ACHN (cell line): ENCODE data around the gene PRDM13.
"Not testable (repeated sequence)": the region's sequence is repeated elsewhere in the genome, so short reads cannot be mapped to it uniquely, and the experiment has no call there.

Source experiments
- DNase-seq: peaks from one replicate; pipeline ENCODE4 v3.0.0-alpha.2; 2015
- in situ Hi-C: cut with HindIII; loops from 2 replicates; pipeline ENCODE4 v1.10.0; 2017; ENCODE audit warnings: low sequenced_read_pairs, low pct_ligation_motif_present, low pct_unique_long_range_greater_than_20kb

The PRDM13 gene

GRCh38 chr6:99614430-99615186 lies 8.0 kb downstream of the PRDM13 start:
- no peak for DNase-seq
- in situ Hi-C loops: loop anchor here (25.0 kb wide), 1 partner anchor 123 kb away; no protein-coding TSS in a partner anchor

DNA sequence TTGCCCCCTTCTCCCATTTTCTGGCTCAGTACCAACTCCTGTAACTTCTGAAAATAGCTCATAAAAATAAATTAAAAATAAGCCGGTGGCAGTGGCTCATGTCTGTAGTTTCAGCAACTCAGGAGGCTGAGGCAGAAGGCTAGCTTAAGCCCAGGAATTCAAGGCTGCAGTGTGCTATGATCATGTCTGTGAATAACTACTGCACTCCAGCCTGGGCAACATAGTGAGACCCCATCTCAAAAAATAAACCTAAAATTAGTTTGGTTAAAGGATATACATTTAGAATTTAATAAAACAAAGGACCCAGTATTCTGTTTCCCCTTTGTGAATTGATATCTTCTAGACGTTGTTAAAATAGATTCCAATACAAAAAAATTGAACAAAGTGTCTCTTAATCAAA lies 10.5 kb downstream of the PRDM13 start:
- in situ Hi-C loops: loop anchor here (25.0 kb wide), 1 partner anchor 120 kb away; no protein-coding TSS in a partner anchor
- DNase-seq: no peak

GRCh38 chr6:99618649-99619408 lies 12.2 kb downstream of the PRDM13 start:
- in situ Hi-C loops: loop anchor here (25.0 kb wide), 1 partner anchor 118 kb away; no protein-coding TSS in a partner anchor
- no peak for DNase-seq

- in situ Hi-C loops: loop anchor here (25.0 kb wide), 1 partner anchor 118 kb away; no protein-coding TSS in a partner anchor
- no peak for DNase-seq
Measured at GRCh38 chr6:99619409-99619762, 12.8 kb downstream of the PRDM13 start.

DNA sequence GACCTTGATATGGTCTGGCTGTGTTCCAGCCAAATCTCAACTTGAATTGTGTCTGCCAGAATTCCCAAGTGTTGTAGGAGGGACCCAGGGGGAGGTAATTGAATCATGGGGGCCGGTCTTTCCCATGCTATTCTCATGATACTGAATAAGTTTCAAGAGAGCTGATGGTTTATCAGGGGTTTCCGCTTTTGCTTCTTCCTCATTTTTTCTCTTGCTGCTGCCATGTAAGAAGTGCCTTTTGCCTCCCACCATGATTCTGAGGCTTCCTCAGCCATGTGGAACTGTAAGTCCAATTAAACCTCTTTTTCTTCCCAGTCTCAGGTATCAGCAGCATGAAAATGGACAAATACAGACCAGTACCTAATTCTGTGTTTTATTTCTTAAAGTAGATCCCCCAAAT lies 15.4 kb downstream of the PRDM13 start:
- DNase-seq: not testable (repeated sequence)
- in situ Hi-C loops: loop anchor here (25.0 kb wide), 1 partner anchor 115 kb away; no protein-coding TSS in a partner anchor

GRCh38 chr6:99629293-99629692 lies 22.7 kb downstream of the PRDM13 start:
- DNase-seq: no peak
- in situ Hi-C loops: no loop called here

DNA sequence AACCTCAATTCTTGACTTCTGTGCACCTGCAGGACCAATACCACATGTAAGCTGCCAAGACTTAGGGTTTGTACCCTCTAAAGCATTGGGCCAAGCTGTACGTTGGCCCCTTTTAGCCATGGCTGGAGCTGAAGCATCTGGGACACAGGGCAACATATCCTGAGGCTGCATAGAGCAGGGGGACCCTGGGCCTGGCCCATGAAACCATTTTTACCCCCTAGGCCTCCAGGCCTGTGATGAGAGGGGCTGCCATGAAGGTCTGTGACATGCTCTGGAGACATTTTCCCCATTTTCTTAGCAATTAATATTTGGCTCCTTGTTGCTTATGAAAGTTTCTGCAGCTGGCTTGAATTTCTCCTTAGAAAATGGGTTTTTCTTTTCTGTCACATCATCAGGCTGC lies 31.0 kb downstream of the PRDM13 start:
- in situ Hi-C loops: no loop called here
- DNase-seq: no peak

DNA sequence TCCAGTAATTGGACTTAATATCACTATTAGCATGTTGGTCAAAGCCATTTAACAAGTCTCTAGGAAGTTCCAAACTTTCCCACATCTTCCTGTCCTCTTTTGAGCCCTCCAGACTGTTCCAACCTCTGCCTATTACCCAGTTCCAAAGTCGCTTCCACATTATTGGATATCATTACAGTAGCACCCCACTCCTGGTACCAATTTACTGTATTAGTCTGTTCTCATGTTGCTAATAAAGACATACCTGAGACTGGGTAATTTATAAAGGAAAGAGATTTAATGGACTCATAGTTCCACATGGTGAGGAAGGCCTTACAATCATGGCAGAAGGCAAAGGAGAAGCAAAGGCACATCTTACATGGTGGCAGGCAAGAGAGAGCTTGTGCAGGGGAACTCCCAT lies 31.7 kb downstream of the PRDM13 start:
- in situ Hi-C loops: not testable (repeated sequence)

GRCh38 chr6:99641270-99641669 lies 34.6 kb downstream of the PRDM13 start:
- DNase-seq: no peak
- in situ Hi-C loops: no loop called here

More for the DNA sequence above, 31.7 kb downstream of the PRDM13 start:
- DNase-seq: not testable (repeated sequence)

GRCh38 chr6:99645986-99646385 lies 39.4 kb downstream of the PRDM13 start:
- in situ Hi-C loops: no loop called here
- DNase-seq: no peak

DNA sequence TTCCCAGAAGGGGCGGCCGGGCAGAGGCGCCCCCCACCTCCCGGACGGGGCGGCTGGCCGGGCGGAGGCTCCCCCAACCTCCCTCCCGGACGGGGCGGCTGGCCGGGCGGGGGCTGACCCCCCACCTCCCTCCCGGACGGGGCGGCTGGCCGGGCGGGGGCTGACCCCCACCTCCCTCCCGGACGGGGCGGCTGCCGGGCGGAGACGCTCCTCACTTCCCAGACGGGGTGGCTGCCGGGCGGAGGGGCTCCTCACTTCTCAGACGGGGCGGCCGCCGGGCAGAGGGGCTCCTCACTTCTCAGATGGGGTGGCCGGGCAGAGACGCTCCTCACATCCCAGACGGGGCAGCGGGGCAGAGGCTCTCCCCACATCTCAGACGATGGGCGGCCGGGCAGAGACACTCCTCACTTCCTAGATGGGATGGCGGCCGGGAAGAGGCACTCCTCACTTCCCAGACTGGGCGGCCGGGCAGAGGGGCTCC lies 43.5 kb downstream of the PRDM13 start:
- in situ Hi-C loops, DNase-seq: not testable (repeated sequence)

GRCh38 chr6:99660206-99660605 lies 53.6 kb downstream of the PRDM13 start:
- in situ Hi-C loops: no loop called here
- no peak for DNase-seq

GRCh38 chr6:99661870-99662269 lies 55.2 kb downstream of the PRDM13 start:
- in situ Hi-C loops: no loop called here
- DNase-seq: no peak

DNA sequence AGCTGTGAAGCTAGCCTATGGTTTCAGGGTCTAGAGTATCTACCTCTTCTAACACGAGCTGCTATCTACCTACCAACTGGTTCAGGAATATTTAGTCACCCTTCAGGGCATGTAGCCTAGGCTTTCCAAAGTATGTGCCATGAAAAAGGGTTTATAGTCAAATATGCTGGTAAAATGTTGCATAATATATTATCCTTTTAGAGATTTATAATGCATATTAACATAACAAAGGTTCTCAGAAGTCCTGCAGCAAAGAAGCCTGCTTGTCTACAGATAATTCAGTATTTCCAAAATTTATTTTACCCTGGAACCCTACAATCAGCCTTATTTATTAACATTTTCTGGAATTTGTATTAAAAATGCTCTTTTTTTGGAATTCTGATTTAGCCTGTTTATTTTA lies 56.0 kb downstream of the PRDM13 start:
- in situ Hi-C loops: no loop called here
- no peak for DNase-seq
